ENCODE measurements around the gene PRKCA.
"Not testable (repeated sequence)": the region's sequence is repeated elsewhere in the genome, so short reads cannot be mapped to it uniquely, and the experiment has no call there.

Gene PRKCA

GRCh38 chr17:66301864-66302741 is at the start of gene PRKCA:
PRKCA (plus strand) TSS chr17:66302613.
- DNase-seq: peak; percentile 63

GRCh38 chr17:66253458-66253857 is 49.0 kb upstream of the PRKCA start:
- DNase-seq: not testable (repeated sequence)

- DNase-seq: no peak
Observed at GRCh38 chr17:66255112-66255511, 47.3 kb upstream of the PRKCA start.

- DNase-seq: no peak
Observed at GRCh38 chr17:66255527-66255971, 46.9 kb upstream of the PRKCA start.

GRCh38 chr17:66260275-66260674 is 42.1 kb upstream of the PRKCA start:
- no peak for DNase-seq

GRCh38 chr17:66260688-66261087 is 41.7 kb upstream of the PRKCA start:
- DNase-seq: no peak

GRCh38 chr17:66262767-66263166 is 39.6 kb upstream of the PRKCA start:
- no peak for DNase-seq

- no peak for DNase-seq
Observed at GRCh38 chr17:66264696-66265095, 37.7 kb upstream of the PRKCA start.

GRCh38 chr17:66268247-66268927 is 34.0 kb upstream of the PRKCA start:
- no peak for DNase-seq

- DNase-seq: no peak
Observed at GRCh38 chr17:66270106-66270505, 32.3 kb upstream of the PRKCA start.

- DNase-seq: no peak
Observed at GRCh38 chr17:66271512-66271911, 30.9 kb upstream of the PRKCA start.

GRCh38 chr17:66272811-66273585 is 29.4 kb upstream of the PRKCA start:
- no peak for DNase-seq

- DNase-seq: no peak
Observed at GRCh38 chr17:66273586-66273848, 28.9 kb upstream of the PRKCA start.

GRCh38 chr17:66275651-66276050 is 26.8 kb upstream of the PRKCA start:
- DNase-seq: no peak

- no peak for DNase-seq
Observed at GRCh38 chr17:66276328-66276937, 26.0 kb upstream of the PRKCA start.

- DNase-seq: no peak
Observed at GRCh38 chr17:66277191-66277590, 25.2 kb upstream of the PRKCA start.

- DNase-seq: no peak
Observed at GRCh38 chr17:66281661-66282369, 20.6 kb upstream of the PRKCA start.

- DNase-seq: no peak
Observed at GRCh38 chr17:66283296-66283934, 19.0 kb upstream of the PRKCA start.

- DNase-seq: no peak
Observed at GRCh38 chr17:66283971-66284370, 18.4 kb upstream of the PRKCA start.

- DNase-seq: no peak
Observed at GRCh38 chr17:66285149-66285548, 17.3 kb upstream of the PRKCA start.

GRCh38 chr17:66287911-66288310 is 14.5 kb upstream of the PRKCA start:
- no peak for DNase-seq

- DNase-seq: no peak
Observed at GRCh38 chr17:66290101-66290722, 12.2 kb upstream of the PRKCA start.
